HCT116 (cell line): ENCODE results near the gene LY6G6F. TPM values are rescaled to one million over a fixed set of nuclear protein-coding genes. Genes with fewer than 3 reads are reported as not detected.

Experiments
- ATAC-seq: fragments of 200-7000 bp; cut with Tn5 transposase; 2 replicates; pipeline ENCODE4 v1.9.1; 2020; ENCODE audit warnings: mild to moderate bottlenecking, moderate library complexity
- BruUV-seq: library from RNA; stranded (reverse); fragments of 400-500 nt; replicated peaks from 2 replicates; lab custom pipeline; 2021; lab: Mats Ljungman, UMichigan
- CTCF ChIA-PET: fragments of 300-600 bp; sonication (Branson Sonifier 250); formaldehyde crosslinking; loops from one replicate; lab custom pipeline; 2021; ENCODE audit warnings: antibody characterized with exemption; lab: Charles Lee
- POLR2A ChIA-PET: fragments of 300-600, 350-600 bp; sonication (Branson Sonifier 250); formaldehyde crosslinking; loops from one replicate; lab custom pipeline; 2021; ENCODE audit warnings: antibody characterized with exemption; lab: Charles Lee
- RAD21 ChIA-PET, 2 experiments: fragments of 300-600 bp; sonication (Branson Sonifier 250); formaldehyde crosslinking; loops; one replicate each; lab custom pipeline; 2023; ENCODE audit warnings: low total read pairs in 2 of 2; ENCODE audit not compliant: uncharacterized antibody in 2 of 2, unreplicated experiment in 2 of 2, low non-redundant PET in 1 of 2; lab: Charles Lee
- DNase-seq: peaks from one replicate; pipeline ENCODE4 v3.0.0-alpha.2; 2010; ENCODE audit warnings: low read depth, low spot score
- H2AFZ ChIP-seq: fragments of 200-600 bp; shearing (Covaris generic), sonication (generic); 2 replicates; pipeline ENCODE4 v1.6.1; 2017; ENCODE audit warnings: low read depth, mixed run types, mixed read lengths, antibody characterized with exemption, low read length; ENCODE audit not compliant: poor library complexity, severe bottlenecking
- H3K27ac ChIP-seq: 2 replicates; pipeline ENCODE4 v1.5.1; 2012; ENCODE audit warnings: low read depth, low read length
- H3K27me3 ChIP-seq: fragments of 200-600 bp; sonication (generic); 2 replicates; pipeline ENCODE4 v1.6.1; 2016; ENCODE audit warnings: mixed run types, low read length, mixed read lengths; ENCODE audit not compliant: insufficient read depth
- H3K36me3 ChIP-seq, 2 experiments: fragments of 200-500 bp in 1 of 2; fragments of 200-600 bp in 1 of 2; sonication (Bioruptor generic) in 1 of 2; sonication (generic) in 1 of 2; 2 replicates each; pipeline versions ENCODE4 v1.5.1 to v1.6.1; 2014 to 2016; ENCODE audit warnings: low read length in 2 of 2, inconsistent platforms in 1 of 2, mixed read lengths in 1 of 2, mixed run types in 1 of 2; ENCODE audit not compliant: insufficient read depth in 2 of 2, control insufficient read depth in 1 of 2
- H3K4me1 ChIP-seq, 2 experiments: fragments of 200-600 bp in 1 of 2; sonication (generic) in 1 of 2; 2 replicates each; pipeline versions ENCODE4 v1.5.1 to v1.6.1; 2012 to 2017; ENCODE audit warnings: low read length in 2 of 2, inconsistent platforms in 1 of 2, mild to moderate bottlenecking in 1 of 2, mixed read lengths in 1 of 2, mixed run types in 1 of 2, moderate library complexity in 1 of 2; ENCODE audit not compliant: insufficient read depth in 2 of 2, control insufficient read depth in 1 of 2
- H3K4me2 ChIP-seq: fragments of 200-600 bp; sonication (generic); 2 replicates; pipeline ENCODE4 v1.6.1; 2017; ENCODE audit warnings: mixed run types, low read length, mixed read lengths
- H3K4me3 ChIP-seq, 2 experiments: fragments of 200-600 bp in 1 of 2; sonication (generic) in 1 of 2; replicated peaks in 1 of 2; 2 replicates each; pipeline ENCODE4 v1.5.1; 2011 to 2016; ENCODE audit warnings: low read length in 2 of 2, control low read depth in 1 of 2, low read depth in 1 of 2, mild to moderate bottlenecking in 1 of 2, mixed read lengths in 1 of 2, mixed run types in 1 of 2
- H3K79me2 ChIP-seq: fragments of 200-600 bp; sonication (generic); 2 replicates; pipeline ENCODE4 v1.6.1; 2017; ENCODE audit warnings: mild to moderate bottlenecking, mixed run types, low read length, moderate library complexity, mixed read lengths; ENCODE audit not compliant: insufficient read depth
- H3K9ac ChIP-seq: fragments of 200-600 bp; sonication (generic); 2 replicates; pipeline ENCODE4 v1.6.1; 2016; ENCODE audit warnings: low read length, mixed read lengths
- H3K9me2 ChIP-seq: fragments of 200-600 bp; sonication (generic), shearing (Covaris generic); 2 replicates; pipeline ENCODE4 v1.6.1; 2017; ENCODE audit warnings: mixed run types, mild to moderate bottlenecking, moderate library complexity; ENCODE audit not compliant: insufficient read depth
- H3K9me3 ChIP-seq, 2 experiments: fragments of 200-500 bp in 1 of 2; fragments of 200-600 bp in 1 of 2; sonication (Bioruptor generic) in 1 of 2; sonication (generic) in 1 of 2; 2 replicates each; pipeline ENCODE4 v1.6.1; 2014 to 2017; ENCODE audit warnings: low read length in 2 of 2, mixed read lengths in 2 of 2, inconsistent platforms in 1 of 2, low read depth in 1 of 2, mild to moderate bottlenecking in 1 of 2, mixed run types in 1 of 2, moderate library complexity in 1 of 2; ENCODE audit not compliant: control insufficient read depth in 1 of 2, insufficient read depth in 1 of 2
- H4K20me1 ChIP-seq: fragments of 200-600 bp; sonication (generic), shearing (Covaris generic); 2 replicates; pipeline ENCODE4 v1.6.1; 2017; ENCODE audit warnings: mixed run types, mild to moderate bottlenecking, moderate library complexity; ENCODE audit not compliant: insufficient read depth
- CBX3 ChIP-seq: IDR thresholded peaks from 2 replicates; pipeline ENCODE4 v1.6.1; 2012; ENCODE audit warnings: low read depth
- CEBPB ChIP-seq: IDR thresholded peaks from 2 replicates; pipeline ENCODE4 v1.6.1; 2012; ENCODE audit warnings: low read depth
- EGR1 ChIP-seq: IDR thresholded peaks from 2 replicates; pipeline ENCODE4 v1.6.1; 2012; ENCODE audit warnings: low read depth
- ELF1 ChIP-seq: IDR thresholded peaks from 2 replicates; pipeline ENCODE4 v1.6.1; 2012; ENCODE audit warnings: low read depth, borderline replicate concordance
- EZH2 ChIP-seq: fragments of 200-600 bp; sonication (generic); IDR thresholded peaks from 2 replicates; pipeline ENCODE4 v1.6.1; 2017; ENCODE audit warnings: antibody characterized with exemption, mixed run types
- FOSL1 ChIP-seq: IDR thresholded peaks from 2 replicates; pipeline ENCODE4 v1.6.1; 2012; ENCODE audit warnings: low read depth
- JUND ChIP-seq: IDR thresholded peaks from 2 replicates; pipeline ENCODE4 v1.6.1; 2012
- POLR2A ChIP-seq: IDR thresholded peaks from 2 replicates; pipeline ENCODE4 v1.7.0; 2011; ENCODE audit warnings: borderline replicate concordance; ENCODE audit not compliant: insufficient read depth, insufficient read length; ENCODE audit errors: extremely low read depth
- RAD21 ChIP-seq: IDR thresholded peaks from 2 replicates; pipeline ENCODE4 v1.6.1; 2012; ENCODE audit warnings: low read depth, mild to moderate bottlenecking
- SIN3A ChIP-seq: IDR thresholded peaks from 2 replicates; pipeline ENCODE4 v1.6.1; 2012; ENCODE audit warnings: low read depth
- SP1 ChIP-seq: IDR thresholded peaks from 2 replicates; pipeline ENCODE4 v1.6.1; 2012; ENCODE audit warnings: low read depth
- SRF ChIP-seq: IDR thresholded peaks from 2 replicates; pipeline ENCODE4 v1.6.1; 2012; ENCODE audit warnings: low read depth
- YY1 ChIP-seq: IDR thresholded peaks from 2 replicates; pipeline ENCODE4 v1.6.1; 2011; ENCODE audit warnings: low read length, low read depth, moderate library complexity, mild to moderate bottlenecking; ENCODE audit not compliant: insufficient replicate concordance; ENCODE audit errors: extremely low read depth
- ZFX ChIP-seq: fragments of 450-650 bp; IDR thresholded peaks from 2 replicates; pipeline ENCODE4 v1.6.1; 2017
- ZNF274 ChIP-seq: fragments of 200-500 bp; sonication (Bioruptor generic); IDR thresholded peaks from 2 replicates; pipeline ENCODE4 v1.6.1; 2014; ENCODE audit warnings: mild to moderate bottlenecking, low read depth, low read length, inconsistent platforms
- intact Hi-C: fragments of 100-400 bp; cut with micrococcal nuclease; formaldehyde crosslinking; loops from 2 replicates; pipeline ENCODE4 v1.10.0; 2022
- total RNA-seq: library from RNA; stranded (reverse); gene quantifications from one replicate; pipeline ENCODE4 v1.2.1, GENCODE V29; 2021; ENCODE audit not compliant: unreplicated experiment
- TF ChIP-seq, protein P1 (sequence below): IDR thresholded peaks from 2 replicates; pipeline ENCODE4 v1.6.1; 2012
- TF ChIP-seq, protein P2 (sequence below): IDR thresholded peaks from 2 replicates; pipeline ENCODE4 v1.6.1; 2012; ENCODE audit warnings: low read depth
- TF ChIP-seq, protein P3 (sequence below), 3 experiments: fragments of 200-600 bp in 1 of 3; sonication (generic) in 1 of 3; IDR thresholded peaks in 2 of 3; conservative IDR thresholded peaks in 1 of 3; 2 replicates each; pipeline ENCODE4 v1.5.1; 2012 to 2017; ENCODE audit warnings: low read depth in 2 of 3, low read length in 2 of 3, antibody characterized with exemption in 1 of 3, borderline replicate concordance in 1 of 3, control low read depth in 1 of 3, mild to moderate bottlenecking in 1 of 3, mixed read lengths in 1 of 3, mixed run types in 1 of 3, moderate library complexity in 1 of 3; ENCODE audit not compliant: insufficient read depth in 1 of 3
- TF ChIP-seq, protein P4 (sequence below): IDR thresholded peaks from 2 replicates; pipeline ENCODE4 v1.6.1; 2011; ENCODE audit warnings: mild to moderate bottlenecking, low read length, moderate library complexity; ENCODE audit not compliant: insufficient replicate concordance; ENCODE audit errors: extremely low read depth
- TF ChIP-seq, protein P5 (sequence below): IDR thresholded peaks from 2 replicates; pipeline ENCODE4 v1.6.1; 2012

The LY6G6F gene
- total RNA-seq, 1 experiment from 2014 or later = not detected

DNA sequence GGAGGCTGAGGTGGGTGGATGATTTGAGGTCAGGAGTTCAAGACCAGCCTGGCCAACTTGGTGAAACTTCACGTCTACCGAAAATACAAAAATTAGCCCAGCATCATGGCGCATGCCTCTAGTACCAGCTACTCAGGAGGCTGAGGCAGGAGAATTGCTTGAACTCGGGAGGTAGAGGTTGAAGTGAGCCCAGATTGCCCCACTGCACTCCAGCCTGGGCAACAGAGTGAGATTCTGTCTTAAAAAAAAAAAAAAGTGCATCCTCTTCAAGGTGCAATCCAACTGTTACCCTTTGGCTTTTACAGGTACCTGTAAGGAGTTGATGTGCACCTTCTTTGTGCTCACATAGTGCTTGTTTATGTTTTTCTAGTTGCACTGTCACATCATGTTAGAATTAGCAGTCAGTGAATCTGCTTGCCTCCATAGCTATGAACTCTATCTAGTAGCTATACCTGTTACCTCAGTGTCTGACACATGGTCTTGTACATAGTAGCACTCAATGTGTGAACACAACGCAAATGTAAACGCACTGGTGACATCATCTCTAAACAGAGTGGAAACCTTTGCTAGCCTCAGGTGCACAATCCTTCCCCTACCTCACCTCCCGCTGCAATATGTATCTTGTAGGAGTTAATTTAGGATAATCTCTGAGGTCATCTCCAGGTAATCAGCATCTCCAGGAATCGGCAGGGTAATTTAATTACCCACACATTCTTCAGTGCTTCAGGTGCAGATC is 42.8 kb downstream of the LY6G6F start:
- Histone ChIP-seq H3K9ac (no peak overlapping the region), H3K9me2 (no peaks in the 10 kb centered on the region), H3K4me3 (no peak overlapping the region), H3K4me2 (no peak overlapping the region), H3K79me2 (no peaks in the 10 kb centered on the region), H4K20me1 (no peaks in the 10 kb centered on the region), H3K36me3 (peaks cover 2 to 22% of the 10 kb centered on the region in 2 experiments; a peak in 3 of 4 replicates), H2AFZ (no peak overlapping the region), H3K27ac (no peak overlapping the region), H3K9me3 (no peaks in the 10 kb centered on the region), H3K27me3 (no peaks in the 10 kb centered on the region), H3K4me1 (peaks cover 3 to 6% of the 10 kb centered on the region in 2 experiments; a peak in 2 of 4 replicates)
- intact Hi-C loops = no loop called here
- CTCF ChIA-PET = no interaction called here
- DNase-seq (no peak), ATAC-seq (no peak)
- POLR2A ChIA-PET = no interaction called here
- RAD21 ChIA-PET = no interaction called here
- TF ChIP-seq, protein P1, sequence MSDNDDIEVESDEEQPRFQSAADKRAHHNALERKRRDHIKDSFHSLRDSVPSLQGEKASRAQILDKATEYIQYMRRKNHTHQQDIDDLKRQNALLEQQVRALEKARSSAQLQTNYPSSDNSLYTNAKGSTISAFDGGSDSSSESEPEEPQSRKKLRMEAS = no peak
- no peak for TF ChIP-seq POLR2A
- TF ChIP-seq, protein P2, sequence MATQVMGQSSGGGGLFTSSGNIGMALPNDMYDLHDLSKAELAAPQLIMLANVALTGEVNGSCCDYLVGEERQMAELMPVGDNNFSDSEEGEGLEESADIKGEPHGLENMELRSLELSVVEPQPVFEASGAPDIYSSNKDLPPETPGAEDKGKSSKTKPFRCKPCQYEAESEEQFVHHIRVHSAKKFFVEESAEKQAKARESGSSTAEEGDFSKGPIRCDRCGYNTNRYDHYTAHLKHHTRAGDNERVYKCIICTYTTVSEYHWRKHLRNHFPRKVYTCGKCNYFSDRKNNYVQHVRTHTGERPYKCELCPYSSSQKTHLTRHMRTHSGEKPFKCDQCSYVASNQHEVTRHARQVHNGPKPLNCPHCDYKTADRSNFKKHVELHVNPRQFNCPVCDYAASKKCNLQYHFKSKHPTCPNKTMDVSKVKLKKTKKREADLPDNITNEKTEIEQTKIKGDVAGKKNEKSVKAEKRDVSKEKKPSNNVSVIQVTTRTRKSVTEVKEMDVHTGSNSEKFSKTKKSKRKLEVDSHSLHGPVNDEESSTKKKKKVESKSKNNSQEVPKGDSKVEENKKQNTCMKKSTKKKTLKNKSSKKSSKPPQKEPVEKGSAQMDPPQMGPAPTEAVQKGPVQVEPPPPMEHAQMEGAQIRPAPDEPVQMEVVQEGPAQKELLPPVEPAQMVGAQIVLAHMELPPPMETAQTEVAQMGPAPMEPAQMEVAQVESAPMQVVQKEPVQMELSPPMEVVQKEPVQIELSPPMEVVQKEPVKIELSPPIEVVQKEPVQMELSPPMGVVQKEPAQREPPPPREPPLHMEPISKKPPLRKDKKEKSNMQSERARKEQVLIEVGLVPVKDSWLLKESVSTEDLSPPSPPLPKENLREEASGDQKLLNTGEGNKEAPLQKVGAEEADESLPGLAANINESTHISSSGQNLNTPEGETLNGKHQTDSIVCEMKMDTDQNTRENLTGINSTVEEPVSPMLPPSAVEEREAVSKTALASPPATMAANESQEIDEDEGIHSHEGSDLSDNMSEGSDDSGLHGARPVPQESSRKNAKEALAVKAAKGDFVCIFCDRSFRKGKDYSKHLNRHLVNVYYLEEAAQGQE = no peak
- TF ChIP-seq EGR1 = no peak
- TF ChIP-seq FOSL1 = no peak
- TF ChIP-seq ELF1 = no peak
- no peak for TF ChIP-seq SRF
- TF ChIP-seq, protein P3, sequence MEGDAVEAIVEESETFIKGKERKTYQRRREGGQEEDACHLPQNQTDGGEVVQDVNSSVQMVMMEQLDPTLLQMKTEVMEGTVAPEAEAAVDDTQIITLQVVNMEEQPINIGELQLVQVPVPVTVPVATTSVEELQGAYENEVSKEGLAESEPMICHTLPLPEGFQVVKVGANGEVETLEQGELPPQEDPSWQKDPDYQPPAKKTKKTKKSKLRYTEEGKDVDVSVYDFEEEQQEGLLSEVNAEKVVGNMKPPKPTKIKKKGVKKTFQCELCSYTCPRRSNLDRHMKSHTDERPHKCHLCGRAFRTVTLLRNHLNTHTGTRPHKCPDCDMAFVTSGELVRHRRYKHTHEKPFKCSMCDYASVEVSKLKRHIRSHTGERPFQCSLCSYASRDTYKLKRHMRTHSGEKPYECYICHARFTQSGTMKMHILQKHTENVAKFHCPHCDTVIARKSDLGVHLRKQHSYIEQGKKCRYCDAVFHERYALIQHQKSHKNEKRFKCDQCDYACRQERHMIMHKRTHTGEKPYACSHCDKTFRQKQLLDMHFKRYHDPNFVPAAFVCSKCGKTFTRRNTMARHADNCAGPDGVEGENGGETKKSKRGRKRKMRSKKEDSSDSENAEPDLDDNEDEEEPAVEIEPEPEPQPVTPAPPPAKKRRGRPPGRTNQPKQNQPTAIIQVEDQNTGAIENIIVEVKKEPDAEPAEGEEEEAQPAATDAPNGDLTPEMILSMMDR (IDR thresholded peaks at IDR 0.05 in 2 of 3, conservative IDR thresholded peaks at IDR 0.05 in 1 of 3; ENCODE audit: borderline replicate concordance in 1 of 3, insufficient read depth in 1 of 3, low read depth in 2 of 3, low read length in 2 of 3) = no peak
- no peak for TF ChIP-seq ZNF274
- TF ChIP-seq ZFX = no peak
- TF ChIP-seq SIN3A = no peak
- no peak for TF ChIP-seq CBX3
- TF ChIP-seq RAD21 = no peak
- TF ChIP-seq, protein P4, sequence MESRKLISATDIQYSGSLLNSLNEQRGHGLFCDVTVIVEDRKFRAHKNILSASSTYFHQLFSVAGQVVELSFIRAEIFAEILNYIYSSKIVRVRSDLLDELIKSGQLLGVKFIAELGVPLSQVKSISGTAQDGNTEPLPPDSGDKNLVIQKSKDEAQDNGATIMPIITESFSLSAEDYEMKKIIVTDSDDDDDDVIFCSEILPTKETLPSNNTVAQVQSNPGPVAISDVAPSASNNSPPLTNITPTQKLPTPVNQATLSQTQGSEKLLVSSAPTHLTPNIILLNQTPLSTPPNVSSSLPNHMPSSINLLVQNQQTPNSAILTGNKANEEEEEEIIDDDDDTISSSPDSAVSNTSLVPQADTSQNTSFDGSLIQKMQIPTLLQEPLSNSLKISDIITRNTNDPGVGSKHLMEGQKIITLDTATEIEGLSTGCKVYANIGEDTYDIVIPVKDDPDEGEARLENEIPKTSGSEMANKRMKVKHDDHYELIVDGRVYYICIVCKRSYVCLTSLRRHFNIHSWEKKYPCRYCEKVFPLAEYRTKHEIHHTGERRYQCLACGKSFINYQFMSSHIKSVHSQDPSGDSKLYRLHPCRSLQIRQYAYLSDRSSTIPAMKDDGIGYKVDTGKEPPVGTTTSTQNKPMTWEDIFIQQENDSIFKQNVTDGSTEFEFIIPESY = no peak
- TF ChIP-seq YY1 = no peak
- TF ChIP-seq, protein P5, sequence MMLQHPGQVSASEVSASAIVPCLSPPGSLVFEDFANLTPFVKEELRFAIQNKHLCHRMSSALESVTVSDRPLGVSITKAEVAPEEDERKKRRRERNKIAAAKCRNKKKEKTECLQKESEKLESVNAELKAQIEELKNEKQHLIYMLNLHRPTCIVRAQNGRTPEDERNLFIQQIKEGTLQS = no peak
- no peak for TF ChIP-seq CEBPB
- TF ChIP-seq EZH2 = no peak
- TF ChIP-seq JUND = no peak
- TF ChIP-seq SP1 = no peak
- BruUV-seq = no TSS peak
